ENCODE measurements around the gene PHOX2B.
"Not testable (repeated sequence)": the region's sequence is repeated elsewhere in the genome, so short reads cannot be mapped to it uniquely, and the experiment has no call there.

Gene PHOX2B

DNA sequence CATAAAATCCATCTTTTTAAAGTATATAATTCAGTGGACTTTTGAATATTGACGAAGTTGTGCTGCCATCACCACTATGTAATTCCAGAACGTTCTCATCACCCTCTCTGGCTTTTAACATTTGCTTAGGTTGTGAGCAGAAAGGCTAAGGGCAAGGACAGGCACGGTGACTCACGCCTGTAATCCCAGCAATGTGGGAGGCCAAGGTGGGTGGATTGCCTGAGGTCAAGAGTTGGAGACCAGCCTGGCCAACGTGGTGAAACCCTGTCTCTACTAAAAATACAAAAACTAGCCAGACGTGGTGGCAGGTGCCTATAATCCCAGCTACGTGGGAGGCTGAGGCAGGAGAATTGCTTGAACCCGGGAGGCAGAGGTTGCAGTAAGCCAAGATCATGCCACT lies 11.0 kb downstream of the PHOX2B start:
- not testable (repeated sequence) for H3K27ac Mint-ChIP-seq; H3K4me3 Mint-ChIP-seq; H3K4me1 Mint-ChIP-seq (ENCODE audit: low read depth); H3K36me3 Mint-ChIP-seq (ENCODE audit: low read depth); H3K9me3 Mint-ChIP-seq
- H3K27me3 Mint-ChIP-seq, result peaks cover 22% of the 10 kb centered on the region

DNA sequence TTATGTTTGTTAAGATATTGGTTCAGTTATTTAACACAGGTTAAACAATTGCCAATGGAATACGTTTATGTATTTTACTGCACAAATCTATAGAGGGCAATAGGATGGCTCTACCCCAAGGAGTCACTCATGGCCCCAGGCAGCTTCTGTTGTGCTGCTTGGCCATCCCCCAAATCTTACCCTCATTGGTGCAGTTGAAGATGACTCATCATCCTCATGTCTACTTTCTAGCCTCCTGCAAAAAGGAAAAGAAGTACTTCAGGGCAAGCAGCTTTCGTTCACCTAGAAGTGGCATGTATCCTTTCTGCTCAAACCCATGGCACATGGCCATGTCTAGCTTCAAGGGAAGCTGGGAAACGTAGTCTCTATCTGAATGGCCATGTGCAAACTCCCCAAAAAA lies 14.2 kb downstream of the PHOX2B start:
- no peak overlapping the region for H3K27ac Mint-ChIP-seq
- no peaks in the 10 kb centered on the region for H3K4me1 Mint-ChIP-seq (ENCODE audit: low read depth)
- no peaks in the 10 kb centered on the region for H3K36me3 Mint-ChIP-seq (ENCODE audit: low read depth)
- H3K9me3 Mint-ChIP-seq, result no peaks in the 10 kb centered on the region
- H3K4me3 Mint-ChIP-seq, result no peak overlapping the region
- peaks cover 22% of the 10 kb centered on the region for H3K27me3 Mint-ChIP-seq

DNA sequence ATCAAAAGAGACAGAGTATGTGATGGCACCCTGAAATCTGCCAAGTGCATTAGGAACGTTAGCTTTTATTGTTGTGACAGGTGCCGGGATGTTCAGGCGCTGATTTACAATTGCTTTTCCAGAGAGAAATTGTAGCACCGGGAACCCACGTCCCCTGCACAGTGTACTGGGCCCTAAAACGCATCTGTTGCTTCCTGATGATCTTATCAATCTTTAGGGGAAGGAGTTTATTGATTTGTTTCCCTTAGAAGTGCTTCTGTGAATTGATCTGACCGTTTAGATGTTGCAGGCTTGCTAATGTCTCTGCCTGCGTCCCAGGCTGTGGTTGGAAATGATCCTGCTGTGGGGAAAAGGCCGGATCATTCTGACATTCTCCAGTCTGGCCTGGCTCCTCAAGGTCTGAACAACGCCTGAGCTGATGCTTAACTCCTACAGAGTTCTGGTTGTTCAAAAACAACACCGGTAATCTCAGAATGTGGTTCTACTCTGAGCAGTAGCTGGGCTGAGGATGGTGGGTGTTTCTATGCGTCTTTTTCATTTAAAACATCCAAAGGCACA lies 16.9 kb downstream of the PHOX2B start:
- H3K4me1 Mint-ChIP-seq (ENCODE audit: low read depth), result no peaks in the 10 kb centered on the region
- H3K36me3 Mint-ChIP-seq (ENCODE audit: low read depth), result no peaks in the 10 kb centered on the region
- H3K9me3 Mint-ChIP-seq, result peaks cover 4% of the 10 kb centered on the region
- H3K4me3 Mint-ChIP-seq, result no peak overlapping the region
- H3K27ac Mint-ChIP-seq, result no peak overlapping the region
- H3K27me3 Mint-ChIP-seq, result peaks cover 22% of the 10 kb centered on the region

DNA sequence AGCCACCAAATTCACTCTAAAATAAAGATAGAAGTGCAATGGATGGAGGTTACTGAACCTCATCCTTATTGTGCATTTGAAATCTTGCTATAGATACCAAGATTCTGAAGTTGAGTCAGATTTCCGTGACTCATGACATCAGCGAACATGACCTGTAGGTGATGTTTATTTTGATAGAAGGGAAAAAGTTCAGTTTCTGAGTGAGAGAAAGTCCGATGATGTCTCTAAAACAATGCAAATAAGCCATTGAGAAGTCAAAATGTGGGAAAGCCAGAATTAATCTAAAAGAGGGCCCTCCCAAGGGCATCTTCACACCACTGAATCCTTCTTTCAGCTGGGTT lies 20.0 kb downstream of the PHOX2B start:
- H3K36me3 Mint-ChIP-seq (ENCODE audit: low read depth), result no peaks in the 10 kb centered on the region
- H3K4me3 Mint-ChIP-seq, result no peak overlapping the region
- no peaks in the 10 kb centered on the region for H3K4me1 Mint-ChIP-seq (ENCODE audit: low read depth)
- no peak overlapping the region for H3K27ac Mint-ChIP-seq
- peaks cover 22% of the 10 kb centered on the region for H3K27me3 Mint-ChIP-seq
- H3K9me3 Mint-ChIP-seq, result peaks cover 10% of the 10 kb centered on the region

DNA sequence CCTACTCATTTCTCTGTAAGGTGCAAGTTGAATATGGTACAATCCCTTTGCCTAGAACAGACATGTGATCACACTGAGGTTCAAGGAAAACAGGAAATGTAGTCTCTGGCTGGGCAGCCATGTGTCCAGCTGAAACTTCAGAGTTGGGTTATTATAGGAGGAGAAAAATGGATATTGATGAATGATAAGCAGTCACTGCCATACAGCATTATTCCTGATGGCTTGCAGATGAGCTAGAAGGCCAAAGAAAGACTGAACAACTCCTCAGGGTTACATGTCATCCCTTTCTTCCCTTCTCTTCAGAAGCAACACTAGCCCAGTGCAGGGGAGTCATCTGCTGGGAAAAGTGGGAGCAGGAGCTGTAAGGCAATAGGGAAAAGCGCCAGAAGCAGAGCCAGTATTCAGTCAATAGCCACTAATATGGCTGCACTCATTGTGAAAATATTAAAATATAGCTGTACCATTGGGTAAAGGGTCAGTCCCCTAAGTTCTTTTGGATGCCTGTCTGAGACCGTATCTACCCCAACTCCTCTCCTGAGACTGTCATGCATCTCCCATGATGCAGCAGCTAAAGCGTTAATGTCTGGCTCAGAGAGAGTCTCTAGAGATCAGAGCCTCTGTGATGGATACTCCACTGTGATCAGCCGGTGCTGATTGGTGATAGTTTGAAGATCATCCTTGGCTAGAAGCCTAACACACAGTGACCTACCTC lies 20.5 kb downstream of the PHOX2B start:
- peaks cover 10% of the 10 kb centered on the region for H3K9me3 Mint-ChIP-seq
- H3K4me3 Mint-ChIP-seq, result no peak overlapping the region
- H3K27me3 Mint-ChIP-seq, result peaks cover 22% of the 10 kb centered on the region
- H3K27ac Mint-ChIP-seq, result no peak overlapping the region
- no peaks in the 10 kb centered on the region for H3K4me1 Mint-ChIP-seq (ENCODE audit: low read depth)
- H3K36me3 Mint-ChIP-seq (ENCODE audit: low read depth), result no peaks in the 10 kb centered on the region

DNA sequence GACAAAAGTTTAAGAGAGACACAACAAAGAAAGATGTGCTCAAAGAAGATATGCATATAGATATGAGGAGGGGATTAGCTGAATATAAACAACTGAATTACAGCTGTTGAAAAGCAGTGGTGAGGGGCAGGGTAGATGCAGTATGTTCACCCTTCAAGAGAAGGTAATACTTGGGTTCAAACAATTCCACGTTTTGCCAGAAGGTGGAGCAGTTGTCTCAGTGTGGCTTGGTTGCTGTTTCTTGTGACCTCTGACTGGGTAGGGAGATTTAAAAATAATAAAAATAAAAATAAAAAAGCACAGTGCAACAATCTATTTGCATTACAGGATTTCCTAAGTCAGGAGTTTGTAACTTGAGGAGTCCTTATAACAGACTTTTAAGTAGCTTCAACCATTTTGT lies 23.3 kb downstream of the PHOX2B start:
- H3K4me1 Mint-ChIP-seq (ENCODE audit: low read depth), result no peaks in the 10 kb centered on the region
- H3K36me3 Mint-ChIP-seq (ENCODE audit: low read depth), result no peaks in the 10 kb centered on the region
- H3K27me3 Mint-ChIP-seq, result peaks cover 9% of the 10 kb centered on the region
- H3K27ac Mint-ChIP-seq, result no peak overlapping the region
- H3K9me3 Mint-ChIP-seq, result peaks cover 10% of the 10 kb centered on the region
- no peak overlapping the region for H3K4me3 Mint-ChIP-seq

DNA sequence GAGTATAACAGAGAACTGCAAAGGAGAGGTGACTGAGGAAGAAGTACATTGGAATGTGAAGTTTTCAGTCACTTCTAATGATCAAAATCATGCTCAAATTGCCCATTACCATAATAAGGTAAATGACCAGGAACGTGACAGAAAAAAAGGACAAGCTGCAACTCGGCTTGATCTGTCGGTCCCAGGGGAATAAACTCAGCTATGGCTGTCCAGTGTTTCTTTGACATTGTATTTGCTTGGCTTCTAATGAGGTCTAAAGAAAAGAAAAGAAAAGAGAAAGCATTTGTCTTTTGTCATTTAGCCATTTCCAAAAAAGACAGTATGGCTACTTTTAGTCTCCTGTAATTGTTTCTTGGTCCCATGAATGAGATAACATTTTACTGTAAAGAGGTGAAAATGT lies 25.2 kb downstream of the PHOX2B start:
- no peaks in the 10 kb centered on the region for H3K27me3 Mint-ChIP-seq
- no peaks in the 10 kb centered on the region for H3K36me3 Mint-ChIP-seq (ENCODE audit: low read depth)
- H3K4me3 Mint-ChIP-seq, result no peak overlapping the region
- no peaks in the 10 kb centered on the region for H3K4me1 Mint-ChIP-seq (ENCODE audit: low read depth)
- H3K9me3 Mint-ChIP-seq, result peaks cover 15% of the 10 kb centered on the region
- H3K27ac Mint-ChIP-seq, result no peak overlapping the region

DNA sequence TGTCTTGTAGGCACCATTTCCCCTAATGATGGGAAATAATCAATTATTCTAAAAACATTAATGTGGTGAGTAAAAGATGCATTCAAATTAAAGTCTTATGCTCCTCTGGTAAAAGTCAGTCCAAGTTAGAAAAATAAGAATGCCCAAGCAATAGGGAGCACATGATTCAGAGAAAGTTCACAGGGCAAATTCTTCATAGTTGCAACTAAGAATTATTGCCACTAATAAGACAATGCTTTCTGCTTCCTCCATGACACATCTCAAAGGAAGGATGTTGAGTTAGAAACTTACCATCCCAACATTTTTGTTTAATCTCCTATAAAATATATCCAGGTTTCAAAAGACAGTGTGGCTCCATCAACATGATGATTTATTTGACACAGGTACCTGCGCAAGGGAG lies 26.3 kb downstream of the PHOX2B start:
- H3K36me3 Mint-ChIP-seq (ENCODE audit: low read depth), result no peaks in the 10 kb centered on the region
- peaks cover 15% of the 10 kb centered on the region for H3K9me3 Mint-ChIP-seq
- no peaks in the 10 kb centered on the region for H3K27me3 Mint-ChIP-seq
- no peak overlapping the region for H3K27ac Mint-ChIP-seq
- no peak overlapping the region for H3K4me3 Mint-ChIP-seq
- no peaks in the 10 kb centered on the region for H3K4me1 Mint-ChIP-seq (ENCODE audit: low read depth)

DNA sequence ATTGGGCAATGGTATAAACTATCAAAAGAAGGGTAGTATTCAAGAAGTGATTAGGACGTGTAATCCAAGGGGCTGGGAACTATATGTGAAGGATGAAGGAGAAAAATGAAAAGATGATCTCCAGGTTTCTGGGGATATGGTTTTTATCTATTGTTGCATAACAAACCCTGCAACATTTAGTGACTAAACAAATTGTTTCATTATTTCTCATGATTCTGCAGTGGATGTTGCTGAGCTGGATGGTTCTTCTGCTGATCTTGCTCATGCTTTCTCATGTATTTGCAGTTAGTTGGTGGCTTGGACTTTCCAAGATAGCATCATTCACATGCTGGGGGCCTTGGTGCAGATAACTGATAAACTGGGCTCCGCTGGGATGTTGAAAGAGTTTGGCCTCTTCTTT lies 29.1 kb downstream of the PHOX2B start:
- peaks cover 8% of the 10 kb centered on the region for H3K27me3 Mint-ChIP-seq
- H3K27ac Mint-ChIP-seq, result no peak overlapping the region
- no peaks in the 10 kb centered on the region for H3K36me3 Mint-ChIP-seq (ENCODE audit: low read depth)
- H3K9me3 Mint-ChIP-seq, result peaks cover 6% of the 10 kb centered on the region
- no peak overlapping the region for H3K4me3 Mint-ChIP-seq
- H3K4me1 Mint-ChIP-seq (ENCODE audit: low read depth), result no peaks in the 10 kb centered on the region

DNA sequence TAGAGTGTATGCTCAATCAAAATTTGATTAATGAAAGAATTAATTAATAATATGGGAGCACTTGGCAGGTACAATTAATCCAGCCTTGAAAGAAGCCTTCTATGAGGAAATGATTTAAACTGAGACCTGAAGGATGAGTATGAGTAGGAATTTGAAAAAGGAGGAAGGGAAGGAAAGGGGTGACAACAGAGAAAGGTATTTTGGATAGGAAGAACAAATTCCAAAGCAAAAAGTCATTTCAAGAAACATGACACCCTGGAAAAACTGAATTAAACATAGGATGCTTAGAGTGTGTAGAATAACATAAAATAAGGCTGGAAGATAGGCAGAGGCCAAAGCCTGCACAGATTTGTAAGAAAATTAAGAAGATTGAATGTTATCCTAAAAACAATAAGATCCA lies 29.6 kb downstream of the PHOX2B start:
- Mint-ChIP-seq H3K9me3 (peaks cover 6% of the 10 kb centered on the region), H3K27me3 (peaks cover 8% of the 10 kb centered on the region), H3K4me3 (no peak overlapping the region), H3K36me3 (ENCODE audit: low read depth) (no peaks in the 10 kb centered on the region), H3K27ac (no peak overlapping the region), H3K4me1 (ENCODE audit: low read depth) (no peaks in the 10 kb centered on the region)

DNA sequence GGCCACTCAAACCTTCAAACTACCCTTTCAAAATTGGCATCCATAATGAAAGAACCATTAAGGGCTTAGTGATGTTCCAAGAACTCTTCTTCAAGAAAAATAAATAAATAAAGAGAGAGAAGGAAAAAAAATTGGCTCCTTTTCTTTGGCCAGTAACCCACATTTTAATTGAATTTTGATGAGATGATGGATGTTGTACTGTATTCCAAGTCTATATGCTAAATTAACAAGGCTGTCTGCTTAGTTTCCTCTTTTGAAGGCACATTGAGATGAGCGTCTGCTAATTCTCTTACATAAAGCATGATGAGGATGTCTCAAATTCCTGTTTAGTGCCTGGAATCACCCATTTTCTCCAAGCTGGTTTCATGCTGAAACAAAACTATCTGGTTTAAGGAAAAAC lies 33.4 kb downstream of the PHOX2B start:
- H3K9me3 Mint-ChIP-seq, result peaks cover 5% of the 10 kb centered on the region
- H3K36me3 Mint-ChIP-seq (ENCODE audit: low read depth), result no peaks in the 10 kb centered on the region

DNA sequence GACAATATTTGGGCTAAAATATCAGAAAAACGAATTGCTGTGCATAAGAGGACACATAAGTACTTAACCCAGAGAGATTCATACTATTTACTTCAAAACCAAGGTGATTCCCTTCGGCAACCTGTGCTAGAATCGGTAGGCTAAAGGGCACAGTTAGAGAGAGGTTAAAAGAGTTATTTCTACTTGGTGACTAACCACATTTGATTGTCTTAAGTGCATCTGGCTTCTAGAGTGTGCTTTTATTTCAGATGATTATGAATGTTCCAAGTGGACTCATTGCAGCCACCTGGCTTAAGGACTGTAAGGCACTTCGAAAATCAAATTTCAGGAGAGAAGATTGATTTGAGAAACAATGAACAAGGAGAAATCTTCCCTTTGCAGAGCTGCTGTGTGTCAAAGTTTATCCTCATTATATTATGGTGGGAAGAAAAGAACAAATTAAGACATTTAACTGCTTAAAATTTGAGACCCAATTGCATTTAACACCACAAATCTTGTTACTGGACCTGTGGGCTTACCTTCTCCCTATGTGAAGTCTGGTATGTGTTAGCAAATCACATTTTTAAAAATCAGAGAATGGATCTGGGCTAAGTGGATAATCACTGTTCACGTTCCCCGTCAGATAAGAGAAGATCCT lies 34.0 kb downstream of the PHOX2B start:
- H3K9me3 Mint-ChIP-seq, result no peaks in the 10 kb centered on the region
- no peak overlapping the region for H3K4me3 Mint-ChIP-seq
- H3K4me1 Mint-ChIP-seq (ENCODE audit: low read depth), result no peaks in the 10 kb centered on the region
- H3K27ac Mint-ChIP-seq, result no peak overlapping the region
- H3K36me3 Mint-ChIP-seq (ENCODE audit: low read depth), result no peaks in the 10 kb centered on the region
- H3K27me3 Mint-ChIP-seq, result peaks cover 10% of the 10 kb centered on the region

More for the DNA sequence above, 33.4 kb downstream of the PHOX2B start:
- Mint-ChIP-seq H3K27ac (no peak overlapping the region), H3K27me3 (peaks cover 8% of the 10 kb centered on the region), H3K4me1 (ENCODE audit: low read depth) (no peaks in the 10 kb centered on the region), H3K4me3 (no peak overlapping the region)

DNA sequence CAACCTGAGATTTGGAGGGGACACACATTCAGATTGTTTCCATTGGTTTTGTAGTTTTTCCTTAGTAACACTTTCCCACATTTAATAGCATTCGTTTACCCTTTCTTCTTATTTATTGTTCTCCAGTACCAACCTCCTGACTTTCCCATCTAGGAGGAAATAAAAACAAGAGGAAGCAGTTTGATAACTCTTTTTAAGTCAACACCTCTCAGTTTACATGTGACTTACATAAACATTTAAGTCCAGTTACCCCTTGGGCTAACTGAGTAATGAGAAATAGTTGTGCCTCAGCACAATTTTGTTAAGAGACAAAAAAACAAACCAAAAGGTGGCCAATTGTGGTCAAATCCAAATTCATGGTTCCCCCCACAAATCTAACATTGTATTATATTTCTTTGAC lies 34.8 kb downstream of the PHOX2B start:
- Mint-ChIP-seq H3K4me3 (no peak overlapping the region), H3K4me1 (ENCODE audit: low read depth) (no peaks in the 10 kb centered on the region), H3K27ac (no peak overlapping the region), H3K9me3 (no peaks in the 10 kb centered on the region), H3K36me3 (ENCODE audit: low read depth) (no peaks in the 10 kb centered on the region), H3K27me3 (peaks cover 10% of the 10 kb centered on the region)

DNA sequence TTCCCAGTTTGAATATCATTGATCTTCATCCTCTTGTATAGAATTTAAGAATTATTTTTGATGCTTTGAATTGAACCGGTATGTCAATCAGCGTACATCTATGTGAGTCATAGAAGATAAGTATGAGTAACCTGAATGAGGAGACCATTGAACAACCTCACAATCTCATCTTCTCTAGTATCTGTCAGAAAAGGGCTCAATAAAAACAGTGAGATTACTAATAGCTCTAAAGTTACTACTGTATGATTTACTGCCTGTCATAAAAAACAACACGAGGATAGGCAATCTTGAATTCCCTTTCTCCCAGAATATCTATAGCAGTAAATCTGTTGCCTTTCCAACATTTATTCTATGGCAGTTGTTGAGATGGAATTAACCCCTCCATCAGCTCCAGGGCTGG lies 36.1 kb downstream of the PHOX2B start:
- Mint-ChIP-seq H3K36me3 (ENCODE audit: low read depth) (no peaks in the 10 kb centered on the region), H3K27ac (no peak overlapping the region), H3K27me3 (peaks cover 10% of the 10 kb centered on the region), H3K4me1 (ENCODE audit: low read depth) (no peaks in the 10 kb centered on the region), H3K9me3 (no peaks in the 10 kb centered on the region), H3K4me3 (no peak overlapping the region)

DNA sequence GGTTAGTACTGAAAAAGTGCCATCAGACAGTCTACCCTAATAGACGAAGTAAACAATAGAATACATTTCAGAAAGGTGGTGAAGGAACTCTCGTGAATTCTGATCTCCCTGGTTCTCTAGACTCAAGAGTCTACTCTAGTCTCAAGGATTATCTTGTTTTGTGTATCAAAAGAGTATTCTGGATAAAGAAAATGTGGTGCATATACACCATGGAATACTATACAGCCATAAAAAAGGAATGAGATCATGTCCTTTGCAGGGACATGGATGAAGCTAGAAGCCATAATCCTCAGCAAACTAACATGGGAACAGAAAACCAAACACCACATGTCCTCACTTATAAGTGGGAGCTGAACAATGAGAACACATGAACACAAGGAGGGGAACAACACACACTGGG lies 36.9 kb downstream of the PHOX2B start:
- peaks cover 10% of the 10 kb centered on the region for H3K27me3 Mint-ChIP-seq
- H3K9me3 Mint-ChIP-seq; H3K4me1 Mint-ChIP-seq (ENCODE audit: low read depth); H3K36me3 Mint-ChIP-seq (ENCODE audit: low read depth); H3K4me3 Mint-ChIP-seq; H3K27ac Mint-ChIP-seq: not testable (repeated sequence)
